ENCODE measurements around the gene KRTAP4-8.
"Not testable (repeated sequence)": the region's sequence is repeated elsewhere in the genome, so short reads cannot be mapped to it uniquely, and the experiment has no call there.

Gene KRTAP4-8

GRCh38 chr17:41121742-41122141 is 23.8 kb upstream of the KRTAP4-8 start:
- Histone ChIP-seq H2AFZ (ENCODE audit: low read depth, low read length) (no peak overlapping the region), H3K36me3 (ENCODE audit: insufficient read depth, low read length) (no peaks in the 10 kb centered on the region), H3K9me3 (ENCODE audit: low read length) (no peaks in the 10 kb centered on the region), H3K27me3 (ENCODE audit: insufficient read depth, low read length) (no peaks in the 10 kb centered on the region), H3K4me3 (ENCODE audit: low read length) (no peak overlapping the region), H3K4me1 (ENCODE audit: insufficient read depth, low read length) (no peaks in the 10 kb centered on the region)

DNA sequence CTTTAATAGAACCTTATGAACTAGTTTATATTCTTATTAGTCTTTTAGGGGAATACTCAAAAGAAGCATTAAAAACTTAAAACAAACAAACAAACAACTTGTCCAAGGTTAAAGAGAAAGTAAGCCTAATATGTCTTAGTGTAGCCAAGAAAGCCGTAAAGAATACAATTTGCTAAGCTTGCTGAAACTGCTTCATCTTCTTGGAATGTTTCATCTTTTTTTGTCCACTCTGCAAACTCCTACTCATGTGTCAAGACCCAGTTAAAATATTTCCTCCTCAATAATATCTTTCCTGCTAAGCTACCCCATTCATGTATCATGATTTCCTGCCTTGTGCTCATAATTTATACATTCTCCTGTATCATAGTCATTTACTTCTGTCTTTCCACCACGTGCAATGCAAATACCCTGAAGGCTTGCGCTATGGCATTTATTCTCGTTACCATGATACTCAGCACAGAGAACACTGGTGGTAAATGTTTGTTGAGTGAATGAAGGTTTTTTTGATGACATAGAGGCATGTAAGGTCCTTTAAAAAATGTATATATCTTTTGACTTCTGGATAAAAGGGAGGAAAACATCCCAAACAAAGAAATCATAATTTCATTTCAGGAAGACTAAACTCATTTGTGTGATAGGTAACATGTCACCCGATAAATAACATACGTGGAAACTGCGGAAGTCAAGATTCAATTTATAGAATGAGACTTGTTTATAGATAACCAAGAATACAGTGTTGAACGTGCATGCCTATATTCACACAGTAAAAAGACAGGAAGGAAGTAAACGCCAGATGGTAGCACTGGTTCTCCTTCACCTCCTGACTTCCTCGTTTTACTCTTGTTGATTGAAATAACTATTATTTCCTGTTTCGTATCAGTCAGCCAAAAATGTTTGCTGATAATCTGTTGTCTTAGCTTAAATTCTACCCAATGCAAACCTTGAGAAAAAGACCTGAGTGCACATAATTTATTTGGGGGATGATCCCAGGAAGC is 22.1 kb upstream of the KRTAP4-8 start:
- not testable (repeated sequence) for H3K4me3 ChIP-seq (ENCODE audit: low read length); H3K27me3 ChIP-seq (ENCODE audit: insufficient read depth, low read length); H3K4me1 ChIP-seq (ENCODE audit: insufficient read depth, low read length); H2AFZ ChIP-seq (ENCODE audit: low read depth, low read length); H3K36me3 ChIP-seq (ENCODE audit: insufficient read depth, low read length); H3K9me3 ChIP-seq (ENCODE audit: low read length)

DNA sequence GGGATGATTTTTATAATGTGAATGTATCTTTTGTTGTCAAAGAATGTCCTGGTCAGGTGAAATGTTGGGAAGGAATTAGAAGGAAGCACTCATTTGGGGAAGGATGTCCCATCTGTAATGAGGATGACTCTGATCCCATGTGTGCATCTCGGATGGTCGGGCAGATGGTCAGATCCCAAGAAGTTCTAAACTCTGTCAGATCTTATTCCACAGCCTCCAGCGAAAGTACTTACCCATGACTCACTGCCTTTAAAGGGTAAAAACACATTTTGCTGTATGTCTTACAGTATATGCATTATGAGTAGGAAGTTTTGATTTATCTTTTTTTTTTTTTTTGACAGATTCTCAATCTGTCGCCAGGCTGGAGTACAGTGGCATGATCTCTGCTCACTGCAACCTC is 20.8 kb upstream of the KRTAP4-8 start:
- H3K27me3 ChIP-seq (ENCODE audit: insufficient read depth, low read length): peaks cover 2% of the 10 kb centered on the region
- no peaks in the 10 kb centered on the region for H3K36me3 ChIP-seq (ENCODE audit: insufficient read depth, low read length)
- no peak overlapping the region for H3K4me3 ChIP-seq (ENCODE audit: low read length)
- H2AFZ ChIP-seq (ENCODE audit: low read depth, low read length): no peak overlapping the region
- no peaks in the 10 kb centered on the region for H3K9me3 ChIP-seq (ENCODE audit: low read length)
- peaks cover 7% of the 10 kb centered on the region for H3K4me1 ChIP-seq (ENCODE audit: insufficient read depth, low read length)

DNA sequence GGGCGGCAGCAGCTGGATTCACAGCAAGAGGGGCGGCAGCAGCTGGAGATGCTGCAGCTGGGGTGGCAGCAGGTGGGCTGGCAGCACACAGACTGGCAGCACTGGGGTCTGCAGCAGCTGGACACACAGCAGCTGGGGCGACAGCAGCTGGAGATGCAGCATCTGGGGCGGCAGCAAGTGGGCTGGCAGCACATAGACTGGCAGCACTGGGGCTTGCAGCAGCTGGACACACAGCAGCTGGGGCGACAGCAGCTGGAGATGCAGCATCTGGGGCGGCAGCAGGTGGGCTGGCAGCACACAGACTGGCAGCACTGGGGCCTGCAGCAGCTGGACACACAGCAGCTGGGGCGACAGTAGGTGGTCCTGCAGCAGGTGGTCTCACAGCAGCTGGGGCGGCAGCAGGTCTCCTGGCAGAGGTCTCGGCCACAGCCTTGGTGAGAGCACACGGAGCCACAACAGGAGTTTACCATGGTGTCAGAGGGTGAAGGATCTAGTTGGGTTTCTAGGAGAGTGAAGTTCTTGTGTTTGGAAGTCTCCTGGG is 20.0 kb upstream of the KRTAP4-8 start, which contains the start of gene KRTAP4-11:
Gene KRTAP4-11, minus strand, starts transcription at position 528 of the 541 bp plus-strand sequence. Its CDS starts 58 bp downstream, at position 470.
- not testable (repeated sequence) for H3K4me1 ChIP-seq (ENCODE audit: insufficient read depth, low read length); H3K9me3 ChIP-seq (ENCODE audit: low read length); H3K27me3 ChIP-seq (ENCODE audit: insufficient read depth, low read length); H3K4me3 ChIP-seq (ENCODE audit: low read length); H3K36me3 ChIP-seq (ENCODE audit: insufficient read depth, low read length); H2AFZ ChIP-seq (ENCODE audit: low read depth, low read length)

DNA sequence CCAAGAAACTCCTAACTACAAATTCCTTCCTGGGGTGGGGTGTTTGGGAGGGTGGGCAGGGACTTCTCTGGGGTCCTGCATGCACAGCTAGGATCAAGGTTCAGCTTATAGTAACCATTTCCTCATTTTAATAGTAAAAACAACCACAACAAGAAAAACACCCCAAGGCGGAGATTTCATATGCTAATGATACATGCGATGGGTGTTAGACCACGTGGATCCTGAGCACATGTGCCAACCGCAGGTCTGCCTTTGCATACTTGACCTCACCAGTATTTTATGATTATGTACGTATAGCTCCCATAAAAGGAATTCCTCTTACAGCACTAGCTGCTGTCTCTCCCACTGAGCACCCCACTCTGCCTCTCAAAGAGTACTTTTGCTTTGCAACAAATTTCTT is 18.4 kb upstream of the KRTAP4-8 start:
- Histone ChIP-seq H3K4me3 (ENCODE audit: low read length) (no peak overlapping the region), H3K36me3 (ENCODE audit: insufficient read depth, low read length) (no peaks in the 10 kb centered on the region), H3K9me3 (ENCODE audit: low read length) (no peaks in the 10 kb centered on the region), H2AFZ (ENCODE audit: low read depth, low read length) (no peak overlapping the region), H3K4me1 (ENCODE audit: insufficient read depth, low read length) (peaks cover 7% of the 10 kb centered on the region), H3K27me3 (ENCODE audit: insufficient read depth, low read length) (peaks cover 2% of the 10 kb centered on the region)

DNA sequence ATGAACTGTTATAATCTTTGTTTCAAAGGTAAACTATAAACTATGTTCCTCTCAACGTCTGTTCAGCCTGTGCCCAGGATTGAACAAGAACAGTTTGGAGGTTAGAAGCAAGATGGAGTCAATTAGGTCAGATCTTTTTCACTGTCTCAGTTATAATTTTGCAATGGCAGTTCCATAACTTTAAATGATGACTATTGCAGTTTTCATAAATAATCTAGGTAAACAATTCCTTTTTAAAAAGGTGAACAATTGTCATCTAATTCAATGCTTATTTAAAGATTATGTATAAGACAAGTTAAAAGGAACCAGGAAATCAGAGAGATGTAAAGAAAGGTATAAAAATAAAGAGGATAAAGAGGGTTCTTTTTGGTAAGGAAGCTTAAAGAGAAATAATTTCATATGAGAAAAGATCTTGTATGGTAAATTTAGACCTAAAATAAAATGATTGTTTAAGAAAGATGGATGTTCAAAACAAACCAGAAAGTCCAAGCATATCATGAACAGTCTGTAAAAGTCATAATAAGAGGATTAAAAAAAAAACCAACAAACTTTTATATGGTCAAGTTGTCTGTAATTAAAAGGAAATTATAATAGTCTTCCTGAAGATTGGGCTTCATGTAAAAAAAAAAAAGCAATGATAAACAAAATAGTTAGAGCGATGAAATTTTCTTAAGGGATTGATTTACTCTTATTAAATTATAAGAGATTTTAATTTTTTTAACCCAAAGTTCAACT is 13.4 kb upstream of the KRTAP4-8 start:
- Histone ChIP-seq H3K4me1 (ENCODE audit: insufficient read depth, low read length) (peaks cover 7% of the 10 kb centered on the region), H3K27me3 (ENCODE audit: insufficient read depth, low read length) (peaks cover under 1% of the 10 kb centered on the region), H3K4me3 (ENCODE audit: low read length) (no peak overlapping the region), H3K9me3 (ENCODE audit: low read length) (no peaks in the 10 kb centered on the region), H2AFZ (ENCODE audit: low read depth, low read length) (no peak overlapping the region), H3K36me3 (ENCODE audit: insufficient read depth, low read length) (no peaks in the 10 kb centered on the region)

DNA sequence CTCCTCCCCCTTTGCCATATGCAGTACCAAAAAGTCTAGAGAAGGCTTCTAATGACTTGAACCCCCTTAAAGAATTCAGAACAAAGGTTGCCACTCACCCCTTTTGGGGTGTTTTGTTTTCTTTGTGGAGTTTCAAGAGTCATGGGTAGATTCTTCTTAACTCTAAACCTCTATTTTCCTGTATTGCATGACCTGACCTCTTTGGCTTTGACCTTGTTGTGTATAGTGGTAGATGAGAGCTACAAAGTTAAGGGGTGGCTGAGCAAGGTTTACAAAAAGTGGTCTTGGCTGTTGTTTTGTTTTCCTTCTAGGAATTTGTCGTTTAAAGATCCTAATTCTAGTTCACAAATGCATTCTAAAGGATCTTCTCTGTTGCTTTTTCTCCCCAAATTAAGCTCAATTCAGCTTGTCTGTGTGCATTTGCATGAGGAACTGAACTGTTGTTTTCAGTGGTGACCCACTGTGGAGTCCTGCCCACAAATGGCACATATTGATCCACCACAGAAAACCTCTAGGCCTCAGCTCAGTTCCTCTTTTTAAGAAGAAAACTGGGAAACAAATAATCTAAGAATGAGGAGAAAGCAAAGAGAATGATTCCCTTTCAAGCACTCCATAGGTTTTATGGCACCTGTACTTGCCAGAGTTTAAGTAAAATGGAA is 10.9 kb upstream of the KRTAP4-8 start:
- H3K27me3 ChIP-seq (ENCODE audit: insufficient read depth, low read length); H3K9me3 ChIP-seq (ENCODE audit: low read length); H3K36me3 ChIP-seq (ENCODE audit: insufficient read depth, low read length); H3K4me3 ChIP-seq (ENCODE audit: low read length); H3K4me1 ChIP-seq (ENCODE audit: insufficient read depth, low read length); H2AFZ ChIP-seq (ENCODE audit: low read depth, low read length): not testable (repeated sequence)

DNA sequence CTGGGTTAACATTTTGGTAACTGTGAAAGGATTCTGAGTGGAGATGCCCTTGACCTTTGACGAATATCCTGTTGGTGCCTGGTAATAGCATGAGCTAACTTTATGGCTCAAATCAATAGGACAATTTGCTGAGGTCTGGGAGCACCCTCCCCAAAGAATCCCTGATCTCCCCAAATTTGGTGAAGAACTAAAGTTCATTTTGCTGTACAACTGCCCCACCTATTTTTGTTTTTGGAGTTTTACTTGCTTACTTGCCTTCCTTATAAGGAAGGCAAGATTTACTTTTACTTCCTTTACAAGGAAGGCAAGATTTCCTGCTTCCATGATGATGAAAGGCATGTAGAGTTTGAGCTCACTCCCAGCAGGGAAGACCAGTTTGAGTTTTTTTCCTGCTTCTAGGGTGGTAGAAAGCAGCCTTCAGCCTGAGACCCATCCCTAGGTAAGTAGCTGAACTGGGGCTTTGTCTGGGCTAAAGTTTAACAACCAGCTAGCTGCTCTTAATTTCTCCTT is 10.1 kb upstream of the KRTAP4-8 start:
- no peaks in the 10 kb centered on the region for H3K4me1 ChIP-seq (ENCODE audit: insufficient read depth, low read length)
- H3K36me3 ChIP-seq (ENCODE audit: insufficient read depth, low read length): no peaks in the 10 kb centered on the region
- H3K4me3 ChIP-seq (ENCODE audit: low read length): no peak overlapping the region
- no peaks in the 10 kb centered on the region for H3K27me3 ChIP-seq (ENCODE audit: insufficient read depth, low read length)
- no peak overlapping the region for H2AFZ ChIP-seq (ENCODE audit: low read depth, low read length)
- no peaks in the 10 kb centered on the region for H3K9me3 ChIP-seq (ENCODE audit: low read length)

DNA sequence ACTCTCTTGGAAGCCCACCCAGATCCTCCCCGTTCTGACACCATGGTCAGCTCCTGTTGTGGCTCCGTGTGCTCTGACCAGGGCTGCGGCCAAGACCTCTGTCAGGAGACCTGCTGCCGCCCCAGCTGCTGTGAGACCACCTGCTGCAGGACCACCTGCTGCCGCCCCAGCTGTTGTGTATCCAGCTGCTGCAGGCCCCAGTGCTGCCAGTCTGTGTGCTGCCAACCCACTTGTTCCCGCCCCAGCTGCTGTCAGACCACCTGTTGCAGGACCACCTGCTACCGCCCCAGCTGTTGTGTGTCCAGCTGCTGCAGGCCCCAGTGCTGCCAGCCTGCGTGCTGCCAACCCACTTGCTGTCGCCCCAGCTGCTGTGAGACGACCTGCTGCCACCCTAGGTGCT is 7.4 kb upstream of the KRTAP4-8 start, which contains the start of gene KRTAP4-9:
Gene KRTAP4-9, plus strand, starts transcription at position 43 of the 400 bp plus-strand sequence. Its CDS starts 0 bp downstream, at position 43.
- H3K36me3 ChIP-seq (ENCODE audit: insufficient read depth, low read length); H3K27me3 ChIP-seq (ENCODE audit: insufficient read depth, low read length); H3K4me3 ChIP-seq (ENCODE audit: low read length); H3K4me1 ChIP-seq (ENCODE audit: insufficient read depth, low read length); H3K9me3 ChIP-seq (ENCODE audit: low read length); H2AFZ ChIP-seq (ENCODE audit: low read depth, low read length): not testable (repeated sequence)

GRCh38 chr17:41104386-41105038 is 6.6 kb upstream of the KRTAP4-8 start:
- not testable (repeated sequence) for H3K36me3 ChIP-seq (ENCODE audit: insufficient read depth, low read length); H3K9me3 ChIP-seq (ENCODE audit: low read length); H2AFZ ChIP-seq (ENCODE audit: low read depth, low read length); H3K4me3 ChIP-seq (ENCODE audit: low read length); H3K27me3 ChIP-seq (ENCODE audit: insufficient read depth, low read length); H3K4me1 ChIP-seq (ENCODE audit: insufficient read depth, low read length)

- Histone ChIP-seq H3K27me3 (ENCODE audit: insufficient read depth, low read length) (no peaks in the 10 kb centered on the region), H3K36me3 (ENCODE audit: insufficient read depth, low read length) (no peaks in the 10 kb centered on the region), H3K4me3 (ENCODE audit: low read length) (no peak overlapping the region), H2AFZ (ENCODE audit: low read depth, low read length) (no peak overlapping the region), H3K9me3 (ENCODE audit: low read length) (no peaks in the 10 kb centered on the region), H3K4me1 (ENCODE audit: insufficient read depth, low read length) (no peaks in the 10 kb centered on the region)
Observed at GRCh38 chr17:41103896-41104295, 6.0 kb upstream of the KRTAP4-8 start.

DNA sequence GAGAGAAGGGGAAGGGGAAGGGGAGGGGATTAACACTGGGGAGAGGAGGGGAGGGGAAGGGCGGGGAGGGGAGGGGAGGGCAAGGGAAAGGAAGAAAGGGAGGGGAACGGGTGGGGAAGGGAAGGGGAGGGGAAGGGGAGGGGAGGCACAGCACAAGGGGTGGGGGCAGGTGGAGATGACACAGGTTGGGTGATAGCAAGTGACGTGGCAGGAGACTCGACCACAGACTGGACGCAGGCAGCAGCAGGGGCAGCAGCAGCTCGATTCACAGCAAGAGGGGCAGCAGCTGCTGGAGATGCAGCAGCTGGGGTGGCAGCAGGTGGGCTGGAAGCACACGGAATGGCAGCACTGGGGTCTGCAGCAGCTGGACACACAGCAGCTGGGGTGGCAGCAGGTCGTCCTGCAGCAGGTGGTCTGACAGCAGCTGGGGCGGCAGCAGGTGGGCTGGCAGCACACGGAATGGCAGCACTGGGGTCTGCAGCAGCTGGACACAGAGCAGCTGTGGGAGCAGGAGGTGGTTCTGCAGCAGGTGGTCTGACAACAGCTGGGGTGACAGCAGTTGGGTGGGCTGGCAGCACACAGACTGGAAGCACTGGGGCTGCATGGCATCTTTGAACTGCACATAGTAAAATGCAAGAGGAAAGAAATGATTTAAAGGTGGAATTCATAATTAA is 3.8 kb upstream of the KRTAP4-8 start, which contains the start of gene KRTAP4-16:
Gene KRTAP4-16, minus strand, starts transcription at position 624 of the 674 bp plus-strand sequence. Its CDS starts 0 bp downstream, at position 624.
- H3K4me1 ChIP-seq (ENCODE audit: insufficient read depth, low read length): no peaks in the 10 kb centered on the region
- H3K27me3 ChIP-seq (ENCODE audit: insufficient read depth, low read length): peaks cover 3% of the 10 kb centered on the region
- H3K4me3 ChIP-seq (ENCODE audit: low read length): no peak within 1 kb of the TSS
- no peaks in the 10 kb centered on the region for H3K36me3 ChIP-seq (ENCODE audit: insufficient read depth, low read length)
- no peak within 1 kb of the TSS for H2AFZ ChIP-seq (ENCODE audit: low read depth, low read length)
- no peaks in the 10 kb centered on the region for H3K9me3 ChIP-seq (ENCODE audit: low read length)
